Measurements from ENCODE around the gene SLC51A.

The SLC51A gene

DNA sequence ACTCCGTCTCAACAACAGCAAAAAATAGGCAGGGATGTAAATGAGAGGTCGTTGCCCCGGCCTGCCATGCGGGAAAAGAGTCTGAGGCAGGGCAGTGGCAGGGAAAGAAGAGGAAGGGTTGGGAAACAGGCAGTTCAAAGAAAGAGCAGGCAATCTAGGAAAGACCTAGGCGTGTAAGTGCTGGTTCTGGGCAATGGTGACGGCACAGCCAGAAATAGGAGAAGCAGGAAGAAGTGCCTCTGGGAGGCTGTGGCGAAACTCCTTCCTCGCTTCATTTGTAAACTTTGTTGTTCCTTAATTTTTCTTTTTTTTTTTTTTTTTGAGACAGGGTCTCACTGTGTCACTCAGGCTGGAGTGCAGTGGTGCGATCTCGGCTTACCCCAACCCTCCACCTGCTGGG, 4.3 kb downstream of the SLC51A start:
- TF ChIP-seq EGR1 (IDR thresholded peaks at IDR 0.05) (no peak), ZBTB7A (IDR thresholded peaks at IDR 0.05; ENCODE audit: low read depth) (no peak), TAF1 (IDR thresholded peaks at IDR 0.05; ENCODE audit: low read depth) (no peak), RAD21 (IDR thresholded peaks at IDR 0.05; ENCODE audit: low read depth) (no peak), NFIC (IDR thresholded peaks at IDR 0.05) (no peak), YY1 (IDR thresholded peaks at IDR 0.05; ENCODE audit: low read depth) (no peak), TEAD4 (IDR thresholded peaks at IDR 0.05) (no peak), EP300 (IDR thresholded peaks at IDR 0.05; ENCODE audit: borderline replicate concordance) (no peak), TCF12 (IDR thresholded peaks at IDR 0.05; ENCODE audit: low read depth) (no peak), FOXM1 (IDR thresholded peaks at IDR 0.05; ENCODE audit: borderline replicate concordance, low read depth) (no peak), REST (IDR thresholded peaks at IDR 0.05; ENCODE audit: low read depth) (no peak), CREB1 (IDR thresholded peaks at IDR 0.05; ENCODE audit: low read depth) (no peak), CEBPB (IDR thresholded peaks at IDR 0.05) (no peak), MAX (IDR thresholded peaks at IDR 0.05) (no peak)
- TF ChIP-seq, protein P1, sequence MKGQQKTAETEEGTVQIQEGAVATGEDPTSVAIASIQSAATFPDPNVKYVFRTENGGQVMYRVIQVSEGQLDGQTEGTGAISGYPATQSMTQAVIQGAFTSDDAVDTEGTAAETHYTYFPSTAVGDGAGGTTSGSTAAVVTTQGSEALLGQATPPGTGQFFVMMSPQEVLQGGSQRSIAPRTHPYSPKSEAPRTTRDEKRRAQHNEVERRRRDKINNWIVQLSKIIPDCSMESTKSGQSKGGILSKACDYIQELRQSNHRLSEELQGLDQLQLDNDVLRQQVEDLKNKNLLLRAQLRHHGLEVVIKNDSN (IDR thresholded peaks at IDR 0.05) = no peak

DNA sequence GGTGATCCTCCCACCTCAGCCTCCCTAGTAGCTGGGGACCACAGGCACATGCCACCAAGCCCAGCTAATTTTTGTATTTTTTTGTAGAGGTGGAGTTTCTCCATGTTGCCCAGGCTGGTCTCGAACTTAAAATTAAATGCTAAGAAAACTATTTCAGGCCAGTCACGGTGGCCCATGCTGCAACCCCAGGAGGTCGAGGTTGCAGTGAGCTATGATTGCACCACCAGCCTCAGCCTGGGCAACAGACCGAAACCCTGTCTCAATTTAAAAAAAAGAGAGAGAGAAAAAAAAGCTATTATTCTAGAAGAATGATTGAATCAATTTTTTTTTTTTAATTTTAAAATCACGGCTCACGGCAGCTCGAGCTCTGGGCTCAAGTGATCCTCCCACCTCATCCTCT, 4.7 kb downstream of the SLC51A start:
- TF ChIP-seq EGR1 (IDR thresholded peaks at IDR 0.05) = no peak
- no peak for TF ChIP-seq RAD21 (IDR thresholded peaks at IDR 0.05; ENCODE audit: low read depth)
- TF ChIP-seq CEBPB (IDR thresholded peaks at IDR 0.05) = peak; percentile 49; the same call in 1 of the 2 replicates

DNA sequence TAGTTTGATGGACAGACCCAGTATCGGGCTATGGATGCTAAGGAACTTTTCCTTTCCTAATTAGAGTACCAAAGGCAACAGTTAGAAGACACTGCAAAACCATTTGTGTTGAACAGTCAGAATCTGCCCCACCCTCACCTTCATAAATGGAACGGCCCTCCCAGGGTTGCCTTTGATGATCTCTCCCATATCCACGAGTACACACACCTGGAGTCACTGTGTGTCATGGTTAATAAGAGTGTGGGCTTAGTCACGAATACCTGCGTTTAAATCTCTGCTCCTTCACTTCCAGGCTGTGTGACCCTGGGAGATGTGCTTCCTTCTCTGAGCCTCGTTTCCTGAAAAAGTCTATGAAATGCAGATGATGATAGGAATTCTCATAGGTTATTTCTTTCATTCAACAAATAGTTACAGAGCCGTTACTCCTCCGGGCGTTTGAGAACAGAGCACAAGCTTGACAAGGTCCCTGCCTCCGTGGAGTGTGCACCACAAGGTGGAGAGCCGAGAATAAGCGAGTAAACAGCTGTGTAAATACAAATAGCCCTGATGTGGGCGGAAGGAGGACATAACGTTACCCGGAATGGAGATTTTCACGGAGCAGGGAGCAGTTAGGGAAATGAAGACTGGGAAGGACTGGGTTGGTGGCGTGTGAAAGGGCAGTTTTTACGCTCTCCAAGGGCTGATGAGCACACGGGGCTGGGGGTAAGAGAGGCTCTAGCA, 6.7 kb downstream of the SLC51A start:
- TF ChIP-seq NFIC (IDR thresholded peaks at IDR 0.05) (no peak), FOXM1 (IDR thresholded peaks at IDR 0.05; ENCODE audit: borderline replicate concordance, low read depth) (no peak), YY1 (IDR thresholded peaks at IDR 0.05; ENCODE audit: low read depth) (no peak), TEAD4 (IDR thresholded peaks at IDR 0.05) (no peak), MAX (IDR thresholded peaks at IDR 0.05) (no peak), CEBPB (IDR thresholded peaks at IDR 0.05) (no peak), TAF1 (IDR thresholded peaks at IDR 0.05; ENCODE audit: low read depth) (no peak), EP300 (IDR thresholded peaks at IDR 0.05; ENCODE audit: borderline replicate concordance) (no peak), RAD21 (IDR thresholded peaks at IDR 0.05; ENCODE audit: low read depth) (no peak), REST (IDR thresholded peaks at IDR 0.05; ENCODE audit: low read depth) (no peak), TCF12 (IDR thresholded peaks at IDR 0.05; ENCODE audit: low read depth) (no peak), CREB1 (IDR thresholded peaks at IDR 0.05; ENCODE audit: low read depth) (no peak), EGR1 (IDR thresholded peaks at IDR 0.05) (no peak)
- TF ChIP-seq, protein P1 (IDR thresholded peaks at IDR 0.05) = no peak

GRCh38 chr3:196225086-196225485, 8.8 kb downstream of the SLC51A start:
- TF ChIP-seq EP300 (IDR thresholded peaks at IDR 0.05; ENCODE audit: borderline replicate concordance) (no peak), FOXM1 (IDR thresholded peaks at IDR 0.05; ENCODE audit: borderline replicate concordance, low read depth) (no peak), MAX (IDR thresholded peaks at IDR 0.05) (no peak), TAF1 (IDR thresholded peaks at IDR 0.05; ENCODE audit: low read depth) (no peak), REST (IDR thresholded peaks at IDR 0.05; ENCODE audit: low read depth) (no peak), RAD21 (IDR thresholded peaks at IDR 0.05; ENCODE audit: low read depth) (no peak), CREB1 (IDR thresholded peaks at IDR 0.05; ENCODE audit: low read depth) (no peak), YY1 (IDR thresholded peaks at IDR 0.05; ENCODE audit: low read depth) (no peak), NFIC (IDR thresholded peaks at IDR 0.05) (no peak)
- TF ChIP-seq, protein P1 (IDR thresholded peaks at IDR 0.05) = no peak

Data from Ishikawa (cell line).